ENCODE measurements around the gene SOCS7.

- TF ChIP-seq CTCF (IDR thresholded peaks at IDR 0.05), result no peak
- TF ChIP-seq POLR2AphosphoS5 (IDR thresholded peaks at IDR 0.05; ENCODE audit: insufficient read depth in 1 of 2, low read depth in 1 of 2), result no peak
Observed at GRCh38 chr17:38424297-38424972, 72.8 kb downstream of the SOCS7 start.
